Thoracic aorta (tissue), 2 donors: ENCODE data around the gene SLC33A1. TPM values are rescaled to one million over a fixed set of nuclear protein-coding genes. Genes with fewer than 3 reads are reported as not detected.

Experiments
- ATAC-seq: fragments of 150-250 bp; one replicate; pipeline ENCODE4 v1.8.0; 2017; ENCODE audit warnings: low read depth; ENCODE audit not compliant: insufficient number of reproducible peaks, low FRiP score
- DNase-seq: peaks from one replicate; pipeline ENCODE4 v3.0.0-alpha.2; 2020; ENCODE audit warnings: low spot score
- H3K27ac ChIP-seq, 2 donors: fragments of 200-600 bp; sonication (generic); 1 replicate in 1 of 2; 2 replicates in 1 of 2; pipeline ENCODE4 v1.5.1; 2016; ENCODE audit warnings: mild to moderate bottlenecking in 2 of 2, moderate library complexity in 2 of 2
- H3K27me3 ChIP-seq: fragments of 200-600 bp; sonication (generic); replicated peaks from 2 replicates; pipeline ENCODE4 v1.6.0; 2016; ENCODE audit warnings: mild to moderate bottlenecking; ENCODE audit not compliant: insufficient read depth
- H3K36me3 ChIP-seq: fragments of 200-600 bp; sonication (generic); one replicate; pipeline ENCODE4 v1.5.1; 2016
- H3K4me1 ChIP-seq, 2 donors: fragments of 200-600 bp; sonication (generic); 1 replicate in 1 of 2; 2 replicates in 1 of 2; pipeline versions ENCODE4 v1.5.1 to v1.6.0; 2016; ENCODE audit warnings: low read depth in 2 of 2, mild to moderate bottlenecking in 1 of 2; ENCODE audit not compliant: control insufficient read depth in 1 of 2
- H3K4me3 ChIP-seq: fragments of 200-600 bp; sonication (generic); 2 replicates; pipeline ENCODE4 v1.5.1; 2016; ENCODE audit warnings: mild to moderate bottlenecking
- H3K9me3 ChIP-seq: fragments of 200-600 bp; sonication (generic); 2 replicates; pipeline ENCODE4 v1.5.1; 2016
- CTCF ChIP-seq: fragments of 200-600 bp; sonication (generic); IDR thresholded peaks from one replicate; pipeline ENCODE4 v1.5.1; 2019; ENCODE audit warnings: antibody characterized with exemption
- total RNA-seq, 2 donors: library from RNA; depleted of rRNA; stranded (reverse); fragments of >200 nt; gene quantifications; one replicate each; pipeline versions ENCODE4 v1.1.0 to v1.2.3, GENCODE V29; 2016

Gene SLC33A1
- total RNA-seq, 2 donors from 2014 or later: 27.3 to 30.7 TPM

- H3K27me3 ChIP-seq: no peaks in the 10 kb centered on the region
- H3K4me1 ChIP-seq: peaks cover 0 to 10% of the 10 kb centered on the region in 2 donors
- ATAC-seq: no peak
- DNase-seq: no peak
- TF ChIP-seq CTCF: no peak
- H3K9me3 ChIP-seq: no peaks in the 10 kb centered on the region
- no peak overlapping the region for H3K27ac ChIP-seq
- H3K36me3 ChIP-seq: no peaks in the 10 kb centered on the region
- H3K4me3 ChIP-seq: no peak overlapping the region
Observed at GRCh38 chr3:155809181-155809580, 45.0 kb downstream of the SLC33A1 start.

GRCh38 chr3:155807823-155808222 is 46.4 kb downstream of the SLC33A1 start:
- no peak for TF ChIP-seq CTCF
- H3K4me1 ChIP-seq: peaks cover 0 to 10% of the 10 kb centered on the region in 2 donors
- H3K27me3 ChIP-seq: no peaks in the 10 kb centered on the region
- H3K27ac ChIP-seq: no peak overlapping the region
- no peaks in the 10 kb centered on the region for H3K36me3 ChIP-seq
- no peaks in the 10 kb centered on the region for H3K9me3 ChIP-seq
- no peak for DNase-seq
- no peak for ATAC-seq
- no peak overlapping the region for H3K4me3 ChIP-seq

DNA sequence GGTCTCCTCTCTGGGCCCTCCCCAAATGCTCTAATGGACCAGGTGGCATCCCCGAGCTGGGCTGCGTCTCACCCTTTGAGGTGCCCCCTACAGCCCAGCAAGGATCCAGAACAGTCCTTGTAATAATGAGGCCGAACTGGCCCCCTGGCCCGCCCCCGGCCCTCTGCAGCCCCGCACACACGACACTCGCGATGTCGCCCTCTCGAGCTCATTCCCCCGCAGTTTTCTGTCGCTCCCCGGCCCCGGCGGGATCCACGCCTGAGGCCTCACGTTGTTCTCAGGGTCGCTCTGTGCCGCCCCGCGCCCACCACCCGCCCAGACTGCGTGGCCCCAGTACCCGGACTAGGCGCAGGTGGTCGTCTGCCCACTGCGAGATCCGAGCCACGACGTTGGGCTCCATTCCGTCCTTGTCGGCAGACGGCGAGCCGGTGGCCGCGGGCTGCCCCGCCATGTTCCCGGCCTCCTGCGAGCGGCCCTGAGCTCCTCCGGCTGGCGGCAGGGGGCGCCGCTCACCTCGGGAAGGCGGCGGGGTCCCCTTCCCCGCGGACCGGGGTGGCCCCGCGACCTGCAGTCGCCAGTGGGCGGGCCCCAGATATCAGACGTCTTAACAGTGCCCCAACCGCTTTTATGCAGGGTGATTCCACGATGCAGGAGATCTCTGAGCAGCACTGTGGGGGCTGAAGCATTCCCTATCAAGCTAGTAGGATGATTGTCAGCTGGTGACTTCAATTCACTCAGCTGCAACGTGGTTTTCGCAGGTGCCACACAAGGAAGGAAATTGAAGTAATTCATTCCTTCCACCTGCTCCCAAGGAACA is 48.2 kb downstream of the SLC33A1 start, which contains the start of gene C3orf33:
Gene C3orf33, minus strand, starts transcription at position 477 of the 817 bp plus-strand sequence. Its CDS starts 26 bp downstream, at position 451.
- Histone ChIP-seq H3K27me3 (no peaks in the 10 kb centered on the region), H3K27ac (peak within 1 kb of the TSS; percentile 72 to 79), H3K4me3 (peak within 1 kb of the TSS; percentile 96), H3K9me3 (no peaks in the 10 kb centered on the region), H3K4me1 (peaks cover 0 to 10% of the 10 kb centered on the region in 2 donors), H3K36me3 (no peaks in the 10 kb centered on the region)
- peak; percentile 82 for TF ChIP-seq CTCF
- ATAC-seq (peak; percentile 83), DNase-seq (peak; percentile 8)

- H3K4me1 ChIP-seq: peaks cover 0 to 10% of the 10 kb centered on the region in 2 donors
- H3K27me3 ChIP-seq: no peaks in the 10 kb centered on the region
- H3K27ac ChIP-seq: peak overlapping the region; percentile 72 to 79
- TF ChIP-seq CTCF: no peak
- ATAC-seq (peak; percentile 79), DNase-seq (no peak)
- no peaks in the 10 kb centered on the region for H3K36me3 ChIP-seq
- H3K4me3 ChIP-seq: peak overlapping the region; percentile 96
- H3K9me3 ChIP-seq: no peaks in the 10 kb centered on the region
Observed at GRCh38 chr3:155805204-155805801, 48.9 kb downstream of the SLC33A1 start.

DNA sequence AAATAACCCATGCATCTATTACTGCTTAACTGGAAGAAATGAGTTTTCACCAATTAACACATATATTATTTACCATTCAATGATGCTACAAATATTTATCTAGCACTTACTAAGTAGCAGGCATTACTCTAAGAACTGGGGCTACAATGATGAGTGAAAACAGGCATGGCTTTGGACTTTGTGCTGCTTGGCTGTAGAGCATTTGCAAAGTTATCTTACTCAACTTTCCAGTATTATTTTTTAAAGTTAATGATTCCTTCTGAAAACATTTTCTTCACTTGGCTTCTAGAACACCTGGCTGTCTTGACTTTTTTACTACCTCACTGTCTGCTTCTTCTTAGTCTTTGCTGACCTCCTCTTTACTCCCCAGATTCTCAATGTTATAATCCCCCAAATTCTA is 49.9 kb downstream of the SLC33A1 start:
- Histone ChIP-seq H3K4me3 (no peak overlapping the region), H3K27ac (no peak overlapping the region), H3K36me3 (no peaks in the 10 kb centered on the region), H3K9me3 (no peaks in the 10 kb centered on the region), H3K27me3 (no peaks in the 10 kb centered on the region), H3K4me1 (peaks cover 0 to 10% of the 10 kb centered on the region in 2 donors)
- ATAC-seq (no peak), DNase-seq (no peak)
- no peak for TF ChIP-seq CTCF
